SK-N-SH (cell line): ENCODE results near the gene TAF1B. TPM values are rescaled to one million over a fixed set of nuclear protein-coding genes. Genes with fewer than 3 reads are reported as not detected.
"Not testable (repeated sequence)": the region's sequence is repeated elsewhere in the genome, so short reads cannot be mapped to it uniquely, and the experiment has no call there.

Experiments used
- CTCF ChIA-PET: fragments of 300-600, 350-600 bp; formaldehyde crosslinking; extraction: SDS; loops from one replicate; lab custom pipeline; 2021; lab: Yijun Ruan, JAX
- POLR2A ChIA-PET: fragments of 350-600 bp; sonication (Branson Sonifier 250); formaldehyde crosslinking; extraction: SDS; loops from one replicate; lab custom pipeline; 2020; ENCODE audit warnings: antibody characterized with exemption, inconsistent platforms; lab: Yijun Ruan, JAX
- DNase-seq: peaks from one replicate; pipeline ENCODE4 v3.0.0; 2012
- H2AFZ ChIP-seq: fragments of 200-600 bp; sonication (generic); 2 replicates; pipeline ENCODE4 v1.8.1; 2016; ENCODE audit warnings: antibody characterized with exemption, mild to moderate bottlenecking, low read depth
- H3F3A ChIP-seq: fragments of 200-600 bp; sonication (generic); replicated peaks from 2 replicates; pipeline ENCODE3; 2016; ENCODE audit warnings: antibody characterized with exemption, mild to moderate bottlenecking; ENCODE audit not compliant: insufficient read depth
- H3K27ac ChIP-seq, 2 experiments: fragments of 200-500 bp in 1 of 2; fragments of 200-600 bp in 1 of 2; sonication (Bioruptor generic) in 1 of 2; sonication (generic), shearing (Covaris generic) in 1 of 2; 2 replicates each; pipeline versions ENCODE4 v1.5.1 to v1.6.1; 2014 to 2016; ENCODE audit warnings: low read depth in 2 of 2, inconsistent platforms in 1 of 2, low read length in 1 of 2, mild to moderate bottlenecking in 1 of 2, mixed read lengths in 1 of 2
- H3K27me3 ChIP-seq: fragments of 200-600 bp; sonication (generic), shearing (Covaris generic); 2 replicates; pipeline ENCODE4 v1.6.1; 2016; ENCODE audit warnings: mixed run types; ENCODE audit not compliant: insufficient read depth
- H3K36me3 ChIP-seq, 2 experiments: fragments of 200-500 bp in 1 of 2; fragments of 200-600 bp in 1 of 2; sonication (Bioruptor generic) in 1 of 2; sonication (generic) in 1 of 2; replicated peaks in 1 of 2; 2 replicates each; pipeline versions ENCODE3 to v1.5.1; 2014 to 2016; ENCODE audit warnings: low read length in 1 of 2, mild to moderate bottlenecking in 1 of 2; ENCODE audit not compliant: insufficient read depth in 2 of 2, control insufficient read depth in 1 of 2
- H3K4me1 ChIP-seq, 2 experiments: fragments of 200-500 bp in 1 of 2; fragments of 200-600 bp in 1 of 2; sonication (Bioruptor generic) in 1 of 2; sonication (generic), shearing (Covaris generic) in 1 of 2; 2 replicates each; pipeline versions ENCODE4 v1.5.1 to v1.6.1; 2014 to 2016; ENCODE audit warnings: low read depth in 1 of 2, low read length in 1 of 2, mixed run types in 1 of 2; ENCODE audit not compliant: insufficient read depth in 2 of 2, control insufficient read depth in 1 of 2
- H3K4me2 ChIP-seq: fragments of 200-600 bp; sonication (generic), shearing (Covaris generic); 2 replicates; pipeline ENCODE4 v1.6.1; 2017; ENCODE audit warnings: mixed run types
- H3K4me3 ChIP-seq, 2 experiments: fragments of 200-500 bp in 1 of 2; fragments of 200-600 bp in 1 of 2; sonication (Bioruptor generic) in 1 of 2; sonication (generic), shearing (Covaris generic) in 1 of 2; 2 replicates each; pipeline versions ENCODE4 v1.5.1 to v1.8.1; 2014 to 2016; ENCODE audit warnings: low read depth in 2 of 2, inconsistent platforms in 1 of 2, low read length in 1 of 2, mild to moderate bottlenecking in 1 of 2, mixed read lengths in 1 of 2, moderate library complexity in 1 of 2
- H3K79me2 ChIP-seq: fragments of 200-600 bp; sonication (generic); 2 replicates; pipeline ENCODE4 v1.8.1; 2017; ENCODE audit warnings: mild to moderate bottlenecking; ENCODE audit not compliant: insufficient read depth
- H3K9ac ChIP-seq: fragments of 200-600 bp; sonication (generic); 2 replicates; pipeline ENCODE4 v1.6.1; 2017; ENCODE audit warnings: mixed run types
- H3K9me2 ChIP-seq: fragments of 200-600 bp; sonication (generic); 2 replicates; pipeline ENCODE4 v1.6.1; 2017; ENCODE audit warnings: mixed run types
- H3K9me3 ChIP-seq: fragments of 200-600 bp; sonication (generic); 2 replicates; pipeline ENCODE4 v1.6.1; 2017; ENCODE audit warnings: mixed run types, mild to moderate bottlenecking, moderate library complexity
- H4K20me1 ChIP-seq: fragments of 200-600 bp; sonication (generic); 2 replicates; pipeline ENCODE4 v1.6.1; 2017; ENCODE audit warnings: mild to moderate bottlenecking, mixed run types; ENCODE audit not compliant: insufficient read depth
- CTCF ChIP-seq: fragments of 200-600 bp; sonication (generic); IDR thresholded peaks from 2 replicates; pipeline ENCODE4 v1.6.1; 2017; ENCODE audit warnings: antibody characterized with exemption, mild to moderate bottlenecking, moderate library complexity
- FOSL2 ChIP-seq: IDR thresholded peaks from 2 replicates; pipeline ENCODE4 v1.4.0; 2012; ENCODE audit warnings: low read depth, mild to moderate bottlenecking, moderate library complexity, borderline replicate concordance
- FOXJ3 ChIP-seq: sonication (generic); formaldehyde crosslinking; IDR thresholded peaks from 2 replicates; pipeline ENCODE4 v1.5.1; 2020; ENCODE audit warnings: mild to moderate bottlenecking, missing genetic modification reagents
- FOXM1 ChIP-seq: IDR thresholded peaks from 2 replicates; pipeline ENCODE4 v1.4.0; 2012; ENCODE audit warnings: low read depth, mild to moderate bottlenecking
- GABPA ChIP-seq: IDR thresholded peaks from 2 replicates; pipeline ENCODE4 v1.4.0; 2012; ENCODE audit warnings: low read depth, mild to moderate bottlenecking
- GATA2 ChIP-seq: sonication (generic); formaldehyde crosslinking; IDR thresholded peaks from 2 replicates; pipeline ENCODE4 v1.5.0; 2020; ENCODE audit warnings: mild to moderate bottlenecking, missing genetic modification reagents
- RAD21 ChIP-seq: IDR thresholded peaks from 2 replicates; pipeline ENCODE4 v1.6.1; 2012; ENCODE audit warnings: mild to moderate bottlenecking, low read length
- RCOR1 ChIP-seq: fragments of 150-350 bp; IDR thresholded peaks from 2 replicates; pipeline ENCODE4 v1.6.1; 2017; ENCODE audit warnings: antibody characterized with exemption, low read length
- RFX5 ChIP-seq: IDR thresholded peaks from 2 replicates; pipeline ENCODE4 v1.6.1; 2012; ENCODE audit warnings: mild to moderate bottlenecking, improper control_type of control experiment, low read length
- RXRA ChIP-seq: IDR thresholded peaks from 2 replicates; pipeline ENCODE4 v1.4.0; 2012; ENCODE audit warnings: low read depth, mild to moderate bottlenecking, borderline replicate concordance
- TCF12 ChIP-seq: IDR thresholded peaks from 2 replicates; pipeline ENCODE4 v1.4.0; 2012
- TEAD4 ChIP-seq: IDR thresholded peaks from 2 replicates; pipeline ENCODE4 v1.4.0; 2012; ENCODE audit warnings: mild to moderate bottlenecking, borderline replicate concordance; ENCODE audit not compliant: insufficient read depth
- USF1 ChIP-seq: IDR thresholded peaks from 2 replicates; pipeline ENCODE4 v1.4.0; 2012; ENCODE audit warnings: low read depth, borderline replicate concordance
- YY1 ChIP-seq: IDR thresholded peaks from 2 replicates; pipeline ENCODE4 v1.4.0; 2012; ENCODE audit warnings: low read depth, mild to moderate bottlenecking
- ZBTB33 ChIP-seq: IDR thresholded peaks from 2 replicates; pipeline ENCODE4 v1.4.0; 2012; ENCODE audit warnings: low read depth, borderline replicate concordance
- WGBS: methylation state at CpG from one replicate; pipeline ENCODE4 v1.1.6; 2017; ENCODE audit warnings: low lambda C conversion rate; 5-methylcytosine and 5-hydroxymethylcytosine counted together
- polyA plus RNA-seq, 3 experiments: library from polyadenylated mRNA; depleted of rRNA; stranded (reverse); fragments of >200 nt; gene quantifications; 2 replicates each; pipeline ENCODE4 v1.2.3, GENCODE V29; 2012
- TF ChIP-seq, protein P1 (sequence below): fragments of 150-350 bp; IDR thresholded peaks from 2 replicates; pipeline ENCODE4 v1.6.1; 2016; ENCODE audit warnings: mild to moderate bottlenecking, low read depth, low read length
- TF ChIP-seq, protein P2 (sequence below): IDR thresholded peaks from 2 replicates; pipeline ENCODE4 v1.4.0; 2012; ENCODE audit warnings: low read depth
- TF ChIP-seq, protein P3 (sequence below): fragments of 150-350 bp; IDR thresholded peaks from 2 replicates; pipeline ENCODE4 v1.6.1; 2017; ENCODE audit warnings: antibody characterized with exemption, low read length, low read depth, borderline replicate concordance

TAF1B gene
- polyA plus RNA-seq, 1 of the 3 experiments (the other 2 are of a cell fraction), result 7.8 TPM

GRCh38 chr2:9919512-9919911, 76.2 kb downstream of the TAF1B start:
- H3K27ac ChIP-seq, result no peak overlapping the region
- H2AFZ ChIP-seq, result no peak overlapping the region
- H3K27me3 ChIP-seq, result no peaks in the 10 kb centered on the region
- H3K36me3 ChIP-seq, result peaks cover 43 to 61% of the 10 kb centered on the region in 2 experiments
- H3K79me2 ChIP-seq, result no peaks in the 10 kb centered on the region; the same call in 1 of the 2 replicates
- H3K9me3 ChIP-seq, result no peaks in the 10 kb centered on the region
- no peaks in the 10 kb centered on the region for H3K9me2 ChIP-seq
- H3K4me2 ChIP-seq, result no peak overlapping the region
- H3F3A ChIP-seq, result no peaks in the 10 kb centered on the region
- no peak overlapping the region for H3K4me3 ChIP-seq
- H3K4me1 ChIP-seq, result peaks cover 0 to 11% of the 10 kb centered on the region in 2 experiments; a peak in 3 of 4 replicates
- CTCF ChIA-PET, result interaction anchor here (1.0 to 1.8 kb wide), 3 partner anchors 65 to 153 kb away, joined by 4 to 6 read pairs (median 4); partner anchors contain the start of gene TAF1B
- TF ChIP-seq GABPA, result no peak
- TF ChIP-seq RXRA, result no peak
- TF ChIP-seq TCF12, result no peak
- TF ChIP-seq RFX5, result no peak
- no peak for TF ChIP-seq GATA2 (CRISPR knock-in tag)
- TF ChIP-seq TEAD4, result no peak
- TF ChIP-seq FOXJ3, result no peak
- no peak for TF ChIP-seq RAD21
- TF ChIP-seq YY1, result no peak
- TF ChIP-seq, protein P1, sequence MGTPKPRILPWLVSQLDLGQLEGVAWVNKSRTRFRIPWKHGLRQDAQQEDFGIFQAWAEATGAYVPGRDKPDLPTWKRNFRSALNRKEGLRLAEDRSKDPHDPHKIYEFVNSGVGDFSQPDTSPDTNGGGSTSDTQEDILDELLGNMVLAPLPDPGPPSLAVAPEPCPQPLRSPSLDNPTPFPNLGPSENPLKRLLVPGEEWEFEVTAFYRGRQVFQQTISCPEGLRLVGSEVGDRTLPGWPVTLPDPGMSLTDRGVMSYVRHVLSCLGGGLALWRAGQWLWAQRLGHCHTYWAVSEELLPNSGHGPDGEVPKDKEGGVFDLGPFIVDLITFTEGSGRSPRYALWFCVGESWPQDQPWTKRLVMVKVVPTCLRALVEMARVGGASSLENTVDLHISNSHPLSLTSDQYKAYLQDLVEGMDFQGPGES, result no peak
- TF ChIP-seq FOXM1, result no peak
- TF ChIP-seq, protein P2, sequence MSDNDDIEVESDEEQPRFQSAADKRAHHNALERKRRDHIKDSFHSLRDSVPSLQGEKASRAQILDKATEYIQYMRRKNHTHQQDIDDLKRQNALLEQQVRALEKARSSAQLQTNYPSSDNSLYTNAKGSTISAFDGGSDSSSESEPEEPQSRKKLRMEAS, result no peak
- TF ChIP-seq CTCF, result no peak
- TF ChIP-seq RCOR1, result no peak
- no peak for TF ChIP-seq USF1
- TF ChIP-seq FOSL2, result no peak
- TF ChIP-seq ZBTB33, result no peak
- TF ChIP-seq, protein P3, sequence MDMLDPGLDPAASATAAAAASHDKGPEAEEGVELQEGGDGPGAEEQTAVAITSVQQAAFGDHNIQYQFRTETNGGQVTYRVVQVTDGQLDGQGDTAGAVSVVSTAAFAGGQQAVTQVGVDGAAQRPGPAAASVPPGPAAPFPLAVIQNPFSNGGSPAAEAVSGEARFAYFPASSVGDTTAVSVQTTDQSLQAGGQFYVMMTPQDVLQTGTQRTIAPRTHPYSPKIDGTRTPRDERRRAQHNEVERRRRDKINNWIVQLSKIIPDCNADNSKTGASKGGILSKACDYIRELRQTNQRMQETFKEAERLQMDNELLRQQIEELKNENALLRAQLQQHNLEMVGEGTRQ, result no peak
- POLR2A ChIA-PET, result no interaction called here
- no peaks in the 10 kb centered on the region for H4K20me1 ChIP-seq
- WGBS, result 81% methylated on average over 3 of the region's 3 CpGs
- H3K9ac ChIP-seq, result no peak overlapping the region
- no peak for DNase-seq

GRCh38 chr2:9927020-9927419, 83.7 kb downstream of the TAF1B start:
- H3K4me1 ChIP-seq, H3K79me2 ChIP-seq, H3F3A ChIP-seq, H3K9ac ChIP-seq, H3K27ac ChIP-seq, H3K4me3 ChIP-seq, H3K4me2 ChIP-seq, H4K20me1 ChIP-seq, H3K9me2 ChIP-seq, H3K27me3 ChIP-seq, CTCF ChIA-PET, DNase-seq, H3K9me3 ChIP-seq, POLR2A ChIA-PET, H2AFZ ChIP-seq: not testable (repeated sequence)
- WGBS, result 79% methylated on average over 2 of the region's 2 CpGs
- peaks cover 12 to 18% of the 10 kb centered on the region in 2 experiments for H3K36me3 ChIP-seq
